ENCODE results near the gene PHF2.
A peak's percentile ranks its signal among the peaks of the same experiment; 100 is the strongest.

PHF2 gene

GRCh38 chr9:93572636-93573515 is 3.5 kb upstream of the PHF2 start:
- H3K27ac Mint-ChIP-seq (ENCODE audit: low read depth) = no peak overlapping the region
- no peaks in the 10 kb centered on the region for H3K27me3 Mint-ChIP-seq
- DNase-seq (ENCODE audit: low spot score in 2 of 2) (no peak), ATAC-seq (replicated peaks; ENCODE audit: extremely low read depth, poor library complexity, severe bottlenecking) (no peak)
- H3K4me3 Mint-ChIP-seq = no peak overlapping the region
- no peaks in the 10 kb centered on the region for H3K9me3 Mint-ChIP-seq
- H3K36me3 Mint-ChIP-seq (ENCODE audit: insufficient read depth) = peaks cover 12% of the 10 kb centered on the region
- H3K4me1 Mint-ChIP-seq = peaks cover 25% of the 10 kb centered on the region

DNA sequence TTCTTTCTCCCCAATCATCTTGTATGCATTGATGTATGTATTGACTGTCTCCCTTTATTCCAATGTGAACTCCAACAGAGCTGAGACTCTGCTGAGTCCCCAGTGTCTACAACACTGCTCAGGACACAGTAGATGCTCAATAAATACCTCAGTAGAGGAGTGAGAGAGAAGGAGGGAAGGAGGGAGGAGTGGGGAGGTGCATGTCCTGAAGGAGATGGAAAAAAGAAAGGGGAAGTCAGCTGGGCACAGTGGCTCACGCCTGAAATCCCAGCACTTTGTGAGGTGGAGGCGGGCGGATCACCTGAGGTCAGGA is 2.9 kb upstream of the PHF2 start:
- no peak for ATAC-seq (replicated peaks; ENCODE audit: extremely low read depth, poor library complexity, severe bottlenecking)
- no peaks in the 10 kb centered on the region for H3K9me3 Mint-ChIP-seq
- DNase-seq (ENCODE audit: low spot score in 2 of 2) = no peak

GRCh38 chr9:93574091-93574899 is 2.1 kb upstream of the PHF2 start:
- DNase-seq (ENCODE audit: low spot score in 2 of 2) (no peak), ATAC-seq (replicated peaks; ENCODE audit: extremely low read depth, poor library complexity, severe bottlenecking) (no peak)
- Mint-ChIP-seq H3K36me3 (ENCODE audit: insufficient read depth) (peaks cover 14% of the 10 kb centered on the region), H3K9me3 (no peaks in the 10 kb centered on the region), H3K4me1 (peaks cover 39% of the 10 kb centered on the region), H3K27ac (ENCODE audit: low read depth) (peak overlapping the region; percentile 94), H3K27me3 (no peaks in the 10 kb centered on the region), H3K4me3 (peak overlapping the region; percentile 82)

More for the DNA sequence above, 2.9 kb upstream of the PHF2 start:
- H3K4me3 Mint-ChIP-seq = no peak overlapping the region
- peaks cover 13% of the 10 kb centered on the region for H3K36me3 Mint-ChIP-seq (ENCODE audit: insufficient read depth)
- H3K4me1 Mint-ChIP-seq = peaks cover 31% of the 10 kb centered on the region
- no peaks in the 10 kb centered on the region for H3K27me3 Mint-ChIP-seq
- H3K27ac Mint-ChIP-seq (ENCODE audit: low read depth) = no peak overlapping the region

DNA sequence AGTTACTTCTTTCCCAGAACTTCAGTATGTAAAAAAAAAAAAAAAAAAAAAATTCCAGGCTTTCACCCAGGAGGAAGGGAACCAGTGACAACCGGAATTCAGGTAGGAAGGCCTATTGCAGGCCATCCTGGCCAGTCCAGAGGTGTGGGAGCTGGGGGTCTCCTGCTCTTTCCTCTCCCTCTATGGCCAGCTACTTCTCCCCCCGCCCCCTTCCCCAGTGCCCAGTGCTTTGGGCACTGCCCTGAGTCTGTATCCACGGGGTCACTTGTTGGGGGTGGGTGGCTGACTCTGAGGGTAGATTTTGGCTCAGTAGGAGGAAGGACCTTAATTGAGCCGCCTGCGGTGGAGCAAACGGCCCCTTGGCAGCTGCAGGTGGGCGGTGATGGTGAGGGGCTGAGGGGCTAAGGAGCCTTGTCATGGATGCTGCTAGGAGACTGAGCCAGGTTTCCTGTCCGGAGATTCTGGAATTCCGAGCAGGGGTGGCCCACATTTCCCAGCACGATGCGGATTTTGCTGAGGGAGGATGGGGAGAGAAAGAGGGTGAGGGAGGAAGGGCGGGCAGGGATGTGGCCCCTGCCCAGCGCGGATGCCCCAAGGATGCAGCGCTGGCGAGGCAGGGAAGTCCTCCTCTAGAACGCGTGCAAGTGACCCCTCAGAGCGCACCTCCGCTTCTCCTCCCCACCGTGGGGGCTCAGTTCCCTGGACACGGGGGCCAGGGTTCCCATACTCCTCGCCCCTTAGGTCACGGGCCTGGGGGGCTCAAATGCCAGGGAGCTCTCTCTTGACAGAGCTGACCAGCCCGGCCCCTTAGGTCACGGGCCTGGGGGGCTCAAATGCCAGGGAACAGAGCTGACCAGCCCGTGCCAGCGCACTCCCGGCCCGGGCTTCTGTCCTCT is 1.2 kb upstream of the PHF2 start:
- Mint-ChIP-seq H3K27ac (ENCODE audit: low read depth) (peak overlapping the region; percentile 94), H3K4me3 (peak overlapping the region; percentile 82), H3K4me1 (peaks cover 47% of the 10 kb centered on the region), H3K9me3 (no peaks in the 10 kb centered on the region), H3K36me3 (ENCODE audit: insufficient read depth) (peaks cover 14% of the 10 kb centered on the region), H3K27me3 (no peaks in the 10 kb centered on the region)
- ATAC-seq (replicated peaks; ENCODE audit: extremely low read depth, poor library complexity, severe bottlenecking) (no peak), DNase-seq (ENCODE audit: low spot score in 2 of 2) (no peak)

DNA sequence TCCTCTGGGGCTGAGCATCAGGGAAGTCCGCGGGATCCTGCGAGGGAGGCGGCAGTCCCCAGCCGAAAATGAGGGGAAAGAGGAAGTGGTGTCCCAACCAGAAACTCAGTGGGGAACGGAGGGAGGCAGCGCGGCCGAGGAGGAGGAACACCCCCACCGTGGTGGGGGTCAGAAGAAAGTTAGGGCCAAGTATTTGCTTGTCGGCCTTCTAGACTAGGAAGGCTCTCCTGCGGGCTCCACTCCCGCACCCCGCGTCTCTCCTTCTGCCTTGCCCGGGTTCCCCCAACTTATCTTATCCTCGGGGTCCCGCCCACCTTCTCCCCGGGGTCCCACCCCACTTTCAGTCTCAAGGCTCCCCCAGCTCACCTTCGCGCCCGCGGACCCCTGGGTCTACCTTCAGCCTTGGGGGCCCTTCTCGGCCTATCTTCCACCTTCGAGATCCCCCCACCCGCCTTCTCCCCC is 557 bp upstream of the PHF2 start:
- Mint-ChIP-seq H3K36me3 (ENCODE audit: insufficient read depth) (peaks cover 14% of the 10 kb centered on the region), H3K27me3 (no peaks in the 10 kb centered on the region), H3K4me3 (peak overlapping the region; percentile 82), H3K4me1 (peaks cover 50% of the 10 kb centered on the region), H3K9me3 (no peaks in the 10 kb centered on the region), H3K27ac (ENCODE audit: low read depth) (peak overlapping the region; percentile 94)
- ATAC-seq (replicated peaks; ENCODE audit: extremely low read depth, poor library complexity, severe bottlenecking) (peak; percentile 53), DNase-seq (ENCODE audit: low spot score in 2 of 2) (peak in 1 of 2 donors; percentile 40)

- ATAC-seq (replicated peaks; ENCODE audit: extremely low read depth, poor library complexity, severe bottlenecking) (no peak), DNase-seq (ENCODE audit: low spot score in 2 of 2) (no peak)
- H3K4me1 Mint-ChIP-seq = peaks cover 55% of the 10 kb centered on the region
- H3K27me3 Mint-ChIP-seq = no peaks in the 10 kb centered on the region
- H3K9me3 Mint-ChIP-seq = no peaks in the 10 kb centered on the region
- H3K36me3 Mint-ChIP-seq (ENCODE audit: insufficient read depth) = peaks cover 14% of the 10 kb centered on the region
- peak overlapping the region; percentile 92 for H3K27ac Mint-ChIP-seq (ENCODE audit: low read depth)
- peak overlapping the region; percentile 82 for H3K4me3 Mint-ChIP-seq
Observed at GRCh38 chr9:93577078-93577974, 942 bp downstream of the PHF2 start.

DNA sequence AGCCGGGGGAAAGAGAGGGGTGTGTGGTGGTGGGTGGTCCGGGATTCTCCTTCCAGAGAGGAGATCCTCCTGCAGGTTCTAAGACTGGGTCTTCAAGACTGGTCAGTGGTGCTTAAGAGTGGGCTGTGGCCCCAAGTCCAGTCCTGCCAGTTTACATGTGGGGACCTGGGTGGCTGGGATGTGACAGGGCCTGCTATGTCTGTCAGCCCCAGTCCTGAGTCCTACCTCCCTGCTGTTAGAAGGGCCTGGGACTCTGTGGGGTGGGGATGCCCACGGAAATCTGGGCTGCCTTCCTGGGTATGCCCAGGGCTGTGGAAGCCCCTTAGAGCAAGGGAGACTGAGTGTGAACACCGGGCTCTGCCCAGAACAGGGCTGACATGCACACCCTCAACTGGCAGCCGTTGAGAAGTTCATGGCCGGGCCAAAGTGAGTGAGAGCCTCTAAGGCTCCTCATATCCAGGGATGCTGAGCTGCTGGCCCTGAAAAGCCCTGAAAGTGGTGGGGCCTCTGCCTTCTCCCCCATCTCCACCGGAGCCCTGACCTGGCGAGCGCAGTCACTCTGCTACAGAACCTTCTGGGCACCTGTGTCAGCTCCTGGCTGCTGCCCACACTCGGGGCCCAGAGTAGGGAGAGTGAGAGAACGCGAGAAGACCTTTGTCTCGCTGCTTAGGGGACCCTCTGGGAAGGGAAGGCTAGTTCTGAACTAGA is 1.7 kb downstream of the PHF2 start:
- Mint-ChIP-seq H3K9me3 (no peaks in the 10 kb centered on the region), H3K4me1 (peaks cover 50% of the 10 kb centered on the region), H3K27me3 (no peaks in the 10 kb centered on the region), H3K4me3 (peak overlapping the region; percentile 81), H3K27ac (ENCODE audit: low read depth) (peak overlapping the region; percentile 92), H3K36me3 (ENCODE audit: insufficient read depth) (peaks cover 14% of the 10 kb centered on the region)
- no peak for DNase-seq (ENCODE audit: low spot score in 2 of 2)
- no peak for ATAC-seq (replicated peaks; ENCODE audit: extremely low read depth, poor library complexity, severe bottlenecking)

GRCh38 chr9:93578844-93579243 is 2.5 kb downstream of the PHF2 start:
- no peaks in the 10 kb centered on the region for H3K9me3 Mint-ChIP-seq
- peak overlapping the region; percentile 92 for H3K27ac Mint-ChIP-seq (ENCODE audit: low read depth)
- H3K4me1 Mint-ChIP-seq = peaks cover 50% of the 10 kb centered on the region
- H3K36me3 Mint-ChIP-seq (ENCODE audit: insufficient read depth) = peaks cover 14% of the 10 kb centered on the region
- H3K27me3 Mint-ChIP-seq = no peaks in the 10 kb centered on the region
- DNase-seq (ENCODE audit: low spot score in 2 of 2) (no peak), ATAC-seq (replicated peaks; ENCODE audit: extremely low read depth, poor library complexity, severe bottlenecking) (no peak)
- peak overlapping the region; percentile 81 for H3K4me3 Mint-ChIP-seq

DNA sequence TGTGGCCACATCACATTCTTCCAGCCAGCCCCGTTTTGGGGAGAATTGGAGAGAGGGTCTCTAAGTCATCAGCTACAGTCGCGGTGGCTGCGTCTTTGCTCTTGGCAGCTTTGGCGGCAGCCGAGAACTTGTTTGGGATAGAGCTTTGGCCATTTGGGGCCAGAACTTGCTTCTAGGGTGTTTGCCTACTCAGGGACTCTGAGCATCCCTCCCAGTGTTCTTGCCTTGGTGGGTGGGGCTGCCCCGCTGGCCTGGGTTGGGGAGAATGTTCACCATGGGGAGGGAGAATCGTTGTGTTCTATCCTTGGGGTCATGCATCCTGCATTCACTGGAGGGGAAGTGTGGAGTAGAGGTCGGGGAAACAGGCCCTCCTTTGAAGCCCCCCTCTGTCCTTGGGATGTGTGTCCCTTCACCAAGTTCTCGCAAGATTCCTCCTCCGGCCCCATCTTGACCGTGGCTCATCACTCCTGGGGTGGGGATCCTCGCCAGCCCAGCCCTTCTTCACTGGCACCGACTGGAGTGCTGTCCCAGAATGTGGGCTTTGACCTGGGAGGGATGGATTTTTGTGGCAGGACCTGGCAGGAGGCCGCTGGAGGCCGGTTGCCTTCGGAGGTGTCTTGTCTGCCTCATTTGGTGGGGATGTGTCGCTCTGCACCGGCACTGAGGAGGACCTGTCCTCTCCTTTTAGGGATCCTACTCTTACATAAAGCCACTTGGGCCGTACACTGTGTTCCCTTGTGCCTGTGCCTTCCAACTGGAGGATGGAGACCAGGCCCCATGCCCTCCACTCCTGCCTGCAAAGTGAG is 3.5 kb downstream of the PHF2 start:
- ATAC-seq (replicated peaks; ENCODE audit: extremely low read depth, poor library complexity, severe bottlenecking) (no peak), DNase-seq (ENCODE audit: low spot score in 2 of 2) (no peak)
- Mint-ChIP-seq H3K9me3 (peaks cover 5% of the 10 kb centered on the region), H3K36me3 (ENCODE audit: insufficient read depth) (peaks cover 14% of the 10 kb centered on the region), H3K4me1 (peaks cover 57% of the 10 kb centered on the region), H3K27me3 (no peaks in the 10 kb centered on the region), H3K27ac (ENCODE audit: low read depth) (peak overlapping the region; percentile 92), H3K4me3 (peak overlapping the region; percentile 81)

GRCh38 chr9:93580654-93581380 is 4.4 kb downstream of the PHF2 start:
- no peak for DNase-seq (ENCODE audit: low spot score in 2 of 2)
- H3K4me3 Mint-ChIP-seq = no peak overlapping the region
- H3K27me3 Mint-ChIP-seq = no peaks in the 10 kb centered on the region
- peaks cover 5% of the 10 kb centered on the region for H3K9me3 Mint-ChIP-seq
- H3K27ac Mint-ChIP-seq (ENCODE audit: low read depth) = peak overlapping the region; percentile 92
- peaks cover 57% of the 10 kb centered on the region for H3K4me1 Mint-ChIP-seq
- peaks cover 10% of the 10 kb centered on the region for H3K36me3 Mint-ChIP-seq (ENCODE audit: insufficient read depth)
- no peak for ATAC-seq (replicated peaks; ENCODE audit: extremely low read depth, poor library complexity, severe bottlenecking)
